ENCODE measurements around the gene PFKM.

The PFKM gene

GRCh38 chr12:48084066-48084465 lies 35.1 kb upstream of the PFKM start:
- TF ChIP-seq, protein P1, sequence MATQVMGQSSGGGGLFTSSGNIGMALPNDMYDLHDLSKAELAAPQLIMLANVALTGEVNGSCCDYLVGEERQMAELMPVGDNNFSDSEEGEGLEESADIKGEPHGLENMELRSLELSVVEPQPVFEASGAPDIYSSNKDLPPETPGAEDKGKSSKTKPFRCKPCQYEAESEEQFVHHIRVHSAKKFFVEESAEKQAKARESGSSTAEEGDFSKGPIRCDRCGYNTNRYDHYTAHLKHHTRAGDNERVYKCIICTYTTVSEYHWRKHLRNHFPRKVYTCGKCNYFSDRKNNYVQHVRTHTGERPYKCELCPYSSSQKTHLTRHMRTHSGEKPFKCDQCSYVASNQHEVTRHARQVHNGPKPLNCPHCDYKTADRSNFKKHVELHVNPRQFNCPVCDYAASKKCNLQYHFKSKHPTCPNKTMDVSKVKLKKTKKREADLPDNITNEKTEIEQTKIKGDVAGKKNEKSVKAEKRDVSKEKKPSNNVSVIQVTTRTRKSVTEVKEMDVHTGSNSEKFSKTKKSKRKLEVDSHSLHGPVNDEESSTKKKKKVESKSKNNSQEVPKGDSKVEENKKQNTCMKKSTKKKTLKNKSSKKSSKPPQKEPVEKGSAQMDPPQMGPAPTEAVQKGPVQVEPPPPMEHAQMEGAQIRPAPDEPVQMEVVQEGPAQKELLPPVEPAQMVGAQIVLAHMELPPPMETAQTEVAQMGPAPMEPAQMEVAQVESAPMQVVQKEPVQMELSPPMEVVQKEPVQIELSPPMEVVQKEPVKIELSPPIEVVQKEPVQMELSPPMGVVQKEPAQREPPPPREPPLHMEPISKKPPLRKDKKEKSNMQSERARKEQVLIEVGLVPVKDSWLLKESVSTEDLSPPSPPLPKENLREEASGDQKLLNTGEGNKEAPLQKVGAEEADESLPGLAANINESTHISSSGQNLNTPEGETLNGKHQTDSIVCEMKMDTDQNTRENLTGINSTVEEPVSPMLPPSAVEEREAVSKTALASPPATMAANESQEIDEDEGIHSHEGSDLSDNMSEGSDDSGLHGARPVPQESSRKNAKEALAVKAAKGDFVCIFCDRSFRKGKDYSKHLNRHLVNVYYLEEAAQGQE (IDR thresholded peaks at IDR 0.05; ENCODE audit: insufficient read depth in 1 of 2, low read depth in 2 of 2, low read length in 2 of 2): no peak
- TF ChIP-seq TAF1 (IDR thresholded peaks at IDR 0.05; ENCODE audit: borderline replicate concordance, insufficient read depth, low read length): no peak
- no peak for TF ChIP-seq POLR2AphosphoS5 (IDR thresholded peaks at IDR 0.05; ENCODE audit: low read depth, low read length)
- no peak for TF ChIP-seq SIN3A (IDR thresholded peaks at IDR 0.05; ENCODE audit: borderline replicate concordance, insufficient read depth, low read length)
- no peak for TF ChIP-seq FOXP2 (optimal IDR thresholded peaks at IDR 0.05; ENCODE audit: borderline replicate concordance, extremely low read depth, extremely low read length, insufficient read depth)

GRCh38 chr12:48084841-48085460 lies 34.2 kb upstream of the PFKM start:
- no peak for TF ChIP-seq FOXP2 (optimal IDR thresholded peaks at IDR 0.05; ENCODE audit: borderline replicate concordance, extremely low read depth, extremely low read length, insufficient read depth)
- TF ChIP-seq, protein P1 (IDR thresholded peaks at IDR 0.05; ENCODE audit: insufficient read depth in 1 of 2, low read depth in 2 of 2, low read length in 2 of 2): no peak
- TF ChIP-seq TAF1 (IDR thresholded peaks at IDR 0.05; ENCODE audit: borderline replicate concordance, insufficient read depth, low read length): no peak
- TF ChIP-seq POLR2AphosphoS5 (IDR thresholded peaks at IDR 0.05; ENCODE audit: low read depth, low read length): no peak
- TF ChIP-seq SIN3A (IDR thresholded peaks at IDR 0.05; ENCODE audit: borderline replicate concordance, insufficient read depth, low read length): no peak

DNA sequence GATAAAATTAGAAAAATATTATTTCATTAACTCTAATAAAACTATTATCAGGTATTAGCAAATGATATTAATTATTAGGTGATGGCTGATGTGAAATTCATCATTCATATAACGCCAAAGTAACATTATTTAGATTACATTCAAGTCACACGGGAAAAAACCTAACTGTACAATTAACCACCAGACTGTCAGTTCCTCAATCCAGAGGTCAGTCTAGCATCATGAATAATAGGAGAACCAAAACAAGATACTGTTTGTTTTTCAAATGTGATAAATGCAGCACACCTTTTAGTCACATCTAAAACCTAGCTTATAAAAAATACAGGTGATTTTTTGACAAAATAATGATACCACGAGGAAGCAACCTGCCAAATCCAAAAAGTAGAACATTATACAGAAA lies 32.8 kb upstream of the PFKM start:
- no peak for TF ChIP-seq TAF1 (IDR thresholded peaks at IDR 0.05; ENCODE audit: borderline replicate concordance, insufficient read depth, low read length)
- TF ChIP-seq, protein P1 (IDR thresholded peaks at IDR 0.05; ENCODE audit: insufficient read depth in 1 of 2, low read depth in 2 of 2, low read length in 2 of 2): no peak
- TF ChIP-seq SIN3A (IDR thresholded peaks at IDR 0.05; ENCODE audit: borderline replicate concordance, insufficient read depth, low read length): no peak
- TF ChIP-seq POLR2AphosphoS5 (IDR thresholded peaks at IDR 0.05; ENCODE audit: low read depth, low read length): no peak
- TF ChIP-seq FOXP2 (optimal IDR thresholded peaks at IDR 0.05; ENCODE audit: borderline replicate concordance, extremely low read depth, extremely low read length, insufficient read depth): no peak

GRCh38 chr12:48092611-48093010 lies 26.6 kb upstream of the PFKM start:
- TF ChIP-seq POLR2AphosphoS5 (IDR thresholded peaks at IDR 0.05; ENCODE audit: low read depth, low read length) (no peak), TAF1 (IDR thresholded peaks at IDR 0.05; ENCODE audit: borderline replicate concordance, insufficient read depth, low read length) (no peak), FOXP2 (optimal IDR thresholded peaks at IDR 0.05; ENCODE audit: borderline replicate concordance, extremely low read depth, extremely low read length, insufficient read depth) (no peak), SIN3A (IDR thresholded peaks at IDR 0.05; ENCODE audit: borderline replicate concordance, insufficient read depth, low read length) (no peak)
- TF ChIP-seq, protein P1 (IDR thresholded peaks at IDR 0.05; ENCODE audit: insufficient read depth in 1 of 2, low read depth in 2 of 2, low read length in 2 of 2): no peak

Measured in PFSK-1 (cell line).